ENCODE data around the gene MTO1. TPM values are rescaled to one million over a fixed set of nuclear protein-coding genes. Genes with fewer than 3 reads are reported as not detected.

The MTO1 gene
- total RNA-seq, 1 donor from 2014 or later = 35.5 TPM

Other genes with a start within 250 kb of the MTO1 start
- gene KHDC1L, start 236.2 kb upstream of the MTO1 start, total RNA-seq = not detected in 2 replicates
- gene KHDC1, start 198.5 kb upstream of the MTO1 start, total RNA-seq = 5.1 and 5.2 TPM in 2 replicates
- gene DPPA5, start 107.5 kb upstream of the MTO1 start, total RNA-seq = not detected in 2 replicates
- not detected in 2 replicates for gene KHDC3L, start 99.1 kb upstream of the MTO1 start, total RNA-seq
- gene OOEP, start 91.8 kb upstream of the MTO1 start, total RNA-seq = 0.47 TPM in 2 replicates
- 0.26 and 0.69 TPM in 2 replicates for gene DDX43, start 66.9 kb upstream of the MTO1 start, total RNA-seq
- gene CGAS, start 9.4 kb upstream of the MTO1 start, total RNA-seq = 45.0 and 49.7 TPM in 2 replicates
- 9,514 and 9,634 TPM in 2 replicates for gene EEF1A1, start 59.3 kb downstream of the MTO1 start, total RNA-seq
- 4.9 TPM in 2 replicates for gene SLC17A5, start 192.3 kb downstream of the MTO1 start, total RNA-seq
- gene CD109, start 234.5 kb downstream of the MTO1 start, total RNA-seq = 23.6 and 24.2 TPM in 2 replicates

Data from activated CD4-positive, alpha-beta T cell treated with anti-CD3 and anti-CD28 coated beads, Interleukin-2, amount 10 ng/mL, durations not matched to agents 24 days and 14 days (primary cell).